Left renal cortex interstitium (tissue), 4 donors: ENCODE results near the gene MMP7. TPM values are rescaled to one million over a fixed set of nuclear protein-coding genes. Genes with fewer than 3 reads are reported as not detected.

ENCODE experiments used
- DNase-seq, 4 donors: peaks; one replicate each; pipeline ENCODE4 v3.0.0-alpha.2; 2013; ENCODE audit warnings: low read depth in 4 of 4, low spot score in 2 of 4, missing footprints in 1 of 4
- polyA plus RNA-seq, 4 donors: library from polyadenylated mRNA; unstranded; fragments of 120-200 nt; gene quantifications; one replicate each; pipeline ENCODE4 v1.2.1, GENCODE V29; 2013; ENCODE audit not compliant: insufficient read length in 4 of 4

The MMP7 gene
- polyA plus RNA-seq, 4 donors = 19.8 to 32.3 (median 24.8) TPM

GRCh38 chr11:102497061-102497460 lies 33.5 kb downstream of the MMP7 start:
- no peak for DNase-seq

GRCh38 chr11:102495161-102496042 lies 35.1 kb downstream of the MMP7 start:
- DNase-seq = peak in 3 of 4 donors; percentile 48 to 76 (median 68)

- DNase-seq = no peak
These were observed 36.3 kb downstream of the MMP7 start for GRCh38 chr11:102494216-102494615.

- DNase-seq = no peak
These were observed 37.0 kb downstream of the MMP7 start for GRCh38 chr11:102493524-102493923.

- DNase-seq = no peak
These were observed 38.6 kb downstream of the MMP7 start for GRCh38 chr11:102491969-102492368.

- no peak for DNase-seq
These were observed 41.1 kb downstream of the MMP7 start for GRCh38 chr11:102489186-102490145.

GRCh38 chr11:102488208-102488607 lies 42.3 kb downstream of the MMP7 start:
- no peak for DNase-seq

- DNase-seq = no peak
These were observed 43.3 kb downstream of the MMP7 start for GRCh38 chr11:102487214-102487613.

- no peak for DNase-seq
These were observed 44.0 kb downstream of the MMP7 start for GRCh38 chr11:102486584-102486983.

GRCh38 chr11:102485095-102485722 lies 45.3 kb downstream of the MMP7 start:
- no peak for DNase-seq

GRCh38 chr11:102482433-102482832 lies 48.1 kb downstream of the MMP7 start:
- no peak for DNase-seq

- DNase-seq = no peak
These were observed 50.8 kb downstream of the MMP7 start for GRCh38 chr11:102479733-102480132.

GRCh38 chr11:102478673-102479299 lies 51.8 kb downstream of the MMP7 start:
- DNase-seq = no peak

- no peak for DNase-seq
These were observed 53.7 kb downstream of the MMP7 start for GRCh38 chr11:102476812-102477211.

GRCh38 chr11:102476069-102476468 lies 54.5 kb downstream of the MMP7 start:
- DNase-seq = no peak

GRCh38 chr11:102473543-102473942 lies 57.0 kb downstream of the MMP7 start:
- DNase-seq = no peak

- no peak for DNase-seq
These were observed 58.4 kb downstream of the MMP7 start for GRCh38 chr11:102472127-102472526.

GRCh38 chr11:102471474-102471873 lies 59.1 kb downstream of the MMP7 start:
- DNase-seq = no peak
